ENCODE data around the gene PKP1.
A peak's percentile ranks its signal among the peaks of the same experiment; 100 is the strongest.

The PKP1 gene

GRCh38 chr1:201307760-201308499 lies 24.6 kb downstream of the PKP1 start:
- no peak for DNase-seq (ENCODE audit: low spot score)

GRCh38 chr1:201309416-201309815 lies 26.1 kb downstream of the PKP1 start:
- DNase-seq (ENCODE audit: low spot score) = no peak

GRCh38 chr1:201310251-201310985 lies 27.1 kb downstream of the PKP1 start:
- DNase-seq (ENCODE audit: low spot score) = no peak

- DNase-seq (ENCODE audit: low spot score) = no peak
Observed at GRCh38 chr1:201310986-201311355, 27.7 kb downstream of the PKP1 start.

- DNase-seq (ENCODE audit: low spot score) = peak; percentile 36
Observed at GRCh38 chr1:201311356-201312011, 28.2 kb downstream of the PKP1 start.

GRCh38 chr1:201312298-201312697 lies 29.0 kb downstream of the PKP1 start:
- DNase-seq (ENCODE audit: low spot score) = no peak

GRCh38 chr1:201313086-201313485 lies 29.8 kb downstream of the PKP1 start:
- DNase-seq (ENCODE audit: low spot score) = no peak

GRCh38 chr1:201316556-201316955 lies 33.2 kb downstream of the PKP1 start:
- DNase-seq (ENCODE audit: low spot score) = no peak

GRCh38 chr1:201317551-201317950 lies 34.2 kb downstream of the PKP1 start:
- no peak for DNase-seq (ENCODE audit: low spot score)

- DNase-seq (ENCODE audit: low spot score) = no peak
Observed at GRCh38 chr1:201318504-201319340, 35.4 kb downstream of the PKP1 start.

- DNase-seq (ENCODE audit: low spot score) = no peak
Observed at GRCh38 chr1:201319631-201320030, 36.3 kb downstream of the PKP1 start.

- no peak for DNase-seq (ENCODE audit: low spot score)
Observed at GRCh38 chr1:201320168-201320788, 37.0 kb downstream of the PKP1 start.

GRCh38 chr1:201321826-201322390 lies 38.6 kb downstream of the PKP1 start:
- DNase-seq (ENCODE audit: low spot score) = no peak

GRCh38 chr1:201322653-201323510 lies 39.6 kb downstream of the PKP1 start:
- DNase-seq (ENCODE audit: low spot score) = no peak

- DNase-seq (ENCODE audit: low spot score) = no peak
Observed at GRCh38 chr1:201324306-201324705, 41.0 kb downstream of the PKP1 start.

- no peak for DNase-seq (ENCODE audit: low spot score)
Observed at GRCh38 chr1:201324821-201325677, 41.7 kb downstream of the PKP1 start.

GRCh38 chr1:201325678-201326060 lies 42.4 kb downstream of the PKP1 start:
- no peak for DNase-seq (ENCODE audit: low spot score)

- no peak for DNase-seq (ENCODE audit: low spot score)
Observed at GRCh38 chr1:201326710-201327109, 43.4 kb downstream of the PKP1 start.

- no peak for DNase-seq (ENCODE audit: low spot score)
Observed at GRCh38 chr1:201327687-201328240, 44.5 kb downstream of the PKP1 start.
